G401 (cell line): Measurements from ENCODE around the gene PSAPL1. TPM values are rescaled to one million over a fixed set of nuclear protein-coding genes. Genes with fewer than 3 reads are reported as not detected.

ENCODE experiments used
- DNase-seq: peaks from one replicate; pipeline ENCODE4 v3.0.0-alpha.2; 2015; ENCODE audit warnings: low spot score
- in situ Hi-C: cut with HindIII; loops from 2 replicates; pipeline ENCODE4 v1.10.0; 2016; ENCODE audit warnings: low sequenced_read_pairs, mixed read lengths
- total RNA-seq: library from RNA; depleted of rRNA; stranded (reverse); fragments of >200 nt; shearing (Covaris generic); gene quantifications from 2 replicates; pipeline ENCODE4 v1.2.3, GENCODE V29; 2014

Gene PSAPL1
- total RNA-seq, 1 experiment from 2014 or later: not detected

DNA sequence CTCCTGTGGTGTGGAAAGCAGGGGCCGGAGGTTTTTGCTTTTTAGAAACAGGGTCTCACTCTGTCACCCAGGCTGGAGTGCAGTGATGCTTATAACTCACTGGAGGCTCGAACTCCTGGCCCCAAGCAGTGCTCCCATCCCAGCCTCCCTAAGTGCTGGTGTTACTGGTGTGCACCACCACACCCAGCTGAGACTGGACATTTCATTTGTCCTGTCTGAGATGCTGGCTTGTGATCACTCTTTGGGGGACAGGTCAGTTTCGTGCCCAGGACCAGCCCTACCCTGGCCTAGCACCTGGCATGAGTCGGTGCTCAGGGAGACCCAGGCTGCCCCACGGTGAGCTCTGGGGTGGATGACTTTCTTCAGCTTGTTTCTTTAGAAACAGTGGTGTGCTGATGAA is 11.3 kb downstream of the PSAPL1 start:
- DNase-seq: no peak
- in situ Hi-C loops: no loop called here

DNA sequence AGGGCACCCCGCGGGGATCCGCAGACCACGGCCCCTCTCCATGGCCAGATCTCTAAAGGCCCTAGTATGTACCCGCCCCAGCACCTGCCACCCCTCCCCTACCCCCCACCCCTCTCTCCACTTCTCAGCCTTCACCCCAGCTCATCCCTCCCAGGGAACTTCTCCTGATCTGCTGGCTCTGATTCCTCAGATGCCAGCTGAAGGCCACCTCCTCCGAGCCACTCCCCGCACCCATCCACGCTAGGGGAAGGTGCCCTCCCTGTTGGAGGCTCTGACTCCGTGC is 11.9 kb downstream of the PSAPL1 start:
- DNase-seq: no peak
- in situ Hi-C loops: no loop called here

DNA sequence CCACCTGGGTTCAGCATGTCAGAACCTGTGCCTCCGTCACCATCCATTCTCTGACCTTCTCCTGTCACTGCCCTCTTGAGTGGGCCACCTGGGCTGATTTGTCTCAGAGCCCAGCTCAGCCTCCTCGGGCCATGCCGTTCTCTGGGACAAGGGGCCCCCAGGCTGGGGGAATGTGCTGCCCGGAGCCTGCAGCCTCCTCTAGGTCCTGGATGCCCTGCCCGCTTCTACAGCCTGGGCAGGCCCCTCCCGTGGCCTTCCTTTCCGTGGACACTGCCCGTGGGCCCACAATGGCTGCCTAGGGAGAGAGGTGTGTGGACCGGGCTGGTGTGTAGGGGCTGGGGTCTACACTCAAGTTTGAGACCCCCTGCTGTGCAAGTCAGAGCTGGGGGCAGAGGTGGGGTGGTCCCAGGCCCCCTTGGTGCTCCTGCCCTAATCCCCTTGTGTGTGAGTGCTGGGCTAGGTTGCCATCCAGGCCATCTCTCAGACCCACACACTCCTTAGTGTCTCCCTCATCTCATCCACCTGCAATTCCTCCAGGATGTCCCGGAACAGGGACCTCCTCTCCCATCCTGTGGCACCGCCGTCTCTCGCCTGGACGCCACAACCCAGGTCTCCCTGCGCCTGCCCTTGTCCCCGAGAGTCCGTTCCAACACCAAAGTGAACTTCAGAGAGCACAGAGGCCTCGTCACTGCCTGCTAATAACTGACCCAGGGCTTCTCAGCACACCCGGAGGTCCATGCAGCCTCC is 12.4 kb downstream of the PSAPL1 start:
- in situ Hi-C loops: no loop called here
- DNase-seq: no peak

GRCh38 chr4:7421356-7422150 is 13.2 kb downstream of the PSAPL1 start:
- DNase-seq: no peak

GRCh38 chr4:7420661-7421040 is 14.1 kb downstream of the PSAPL1 start:
- DNase-seq: no peak
- in situ Hi-C loops: no loop called here

More at GRCh38 chr4:7421356-7422150, 13.2 kb downstream of the PSAPL1 start:
- in situ Hi-C loops: no loop called here

GRCh38 chr4:7419961-7420660 is 14.6 kb downstream of the PSAPL1 start:
- in situ Hi-C loops: no loop called here

GRCh38 chr4:7418131-7418943 is 16.4 kb downstream of the PSAPL1 start:
- no peak for DNase-seq
- in situ Hi-C loops: no loop called here

More at GRCh38 chr4:7419961-7420660, 14.6 kb downstream of the PSAPL1 start:
- no peak for DNase-seq

GRCh38 chr4:7417639-7418038 is 17.1 kb downstream of the PSAPL1 start:
- DNase-seq: no peak

DNA sequence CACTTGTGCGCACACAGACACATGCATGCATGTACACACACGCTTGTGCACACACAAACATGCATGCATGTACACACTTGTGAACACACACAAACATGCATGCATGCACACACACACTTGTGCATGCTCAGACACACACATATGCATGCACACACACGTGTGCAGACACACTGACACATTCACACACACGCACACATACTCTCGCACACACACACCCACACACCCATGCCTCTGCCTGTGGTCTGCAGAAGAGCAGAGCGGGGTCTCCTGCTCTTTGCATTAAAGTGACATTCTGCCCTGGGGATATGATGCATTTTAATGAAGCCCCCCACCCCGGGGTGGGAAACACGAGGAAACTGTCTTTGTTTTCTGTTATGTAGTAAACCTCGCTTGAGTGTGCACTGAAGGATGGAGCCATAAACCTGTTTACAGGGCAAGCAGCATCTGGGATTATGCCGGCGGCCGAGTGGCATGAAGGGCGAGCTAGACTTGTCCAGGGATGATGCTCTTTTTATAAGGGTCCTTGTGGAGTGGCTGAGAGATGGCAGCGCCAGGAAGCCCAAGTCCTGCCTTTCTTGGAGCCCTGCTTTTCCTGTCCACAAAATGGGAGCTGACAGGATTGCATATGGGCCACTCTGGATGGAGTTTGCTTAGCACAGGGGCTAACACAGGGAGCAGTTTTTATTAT is 17.8 kb downstream of the PSAPL1 start:
- DNase-seq: no peak

More at GRCh38 chr4:7417639-7418038, 17.1 kb downstream of the PSAPL1 start:
- in situ Hi-C loops: no loop called here

GRCh38 chr4:7415927-7416686 is 18.6 kb downstream of the PSAPL1 start:
- in situ Hi-C loops: no loop called here
- no peak for DNase-seq

More for the DNA sequence above, 17.8 kb downstream of the PSAPL1 start:
- in situ Hi-C loops: no loop called here

GRCh38 chr4:7414736-7415510 is 19.8 kb downstream of the PSAPL1 start:
- no peak for DNase-seq

GRCh38 chr4:7414046-7414445 is 20.7 kb downstream of the PSAPL1 start:
- no peak for DNase-seq
- in situ Hi-C loops: no loop called here

More at GRCh38 chr4:7414736-7415510, 19.8 kb downstream of the PSAPL1 start:
- in situ Hi-C loops: no loop called here

- no peak for DNase-seq
- in situ Hi-C loops: no loop called here
These were observed 22.2 kb downstream of the PSAPL1 start for GRCh38 chr4:7412554-7412912.

DNA sequence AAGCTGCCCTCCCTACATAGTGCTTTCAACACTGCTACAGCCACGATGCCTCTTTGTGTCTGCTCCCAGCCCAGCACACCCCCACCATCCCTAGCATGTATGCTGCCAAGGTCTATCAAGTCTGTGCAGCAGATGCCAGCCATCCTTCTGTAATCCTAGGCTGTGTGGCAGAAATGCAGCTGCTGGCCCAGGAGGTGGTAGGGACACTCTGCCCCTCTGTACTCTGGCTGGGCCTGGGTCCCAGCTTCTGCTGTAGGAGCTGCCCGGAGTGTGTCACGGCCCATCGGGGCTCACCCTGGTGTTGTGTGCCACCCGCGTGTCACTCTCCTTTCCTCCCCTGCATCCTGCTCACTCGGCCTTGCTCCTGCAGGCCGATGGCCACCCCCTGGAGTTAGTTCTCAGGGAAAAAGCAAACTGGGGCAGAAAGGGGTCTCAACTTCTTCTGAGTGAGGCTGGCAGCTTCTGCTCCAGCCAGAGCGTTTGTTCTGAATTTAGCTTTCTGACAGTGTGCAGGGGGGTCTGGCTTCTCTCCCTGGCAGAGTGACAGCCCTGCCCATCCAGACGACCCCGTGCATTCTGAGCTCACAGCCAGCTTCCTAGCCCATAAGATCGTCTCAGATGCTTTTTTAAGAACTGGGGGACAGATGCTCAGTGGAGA is 22.7 kb downstream of the PSAPL1 start:
- no peak for DNase-seq
- in situ Hi-C loops: no loop called here

GRCh38 chr4:7411491-7411890 is 23.2 kb downstream of the PSAPL1 start:
- in situ Hi-C loops: no loop called here
- no peak for DNase-seq

- in situ Hi-C loops: no loop called here
These were observed 24.3 kb downstream of the PSAPL1 start for GRCh38 chr4:7410446-7410845.

GRCh38 chr4:7408166-7408565 is 26.6 kb downstream of the PSAPL1 start:
- in situ Hi-C loops: no loop called here
- no peak for DNase-seq

More at GRCh38 chr4:7410446-7410845, 24.3 kb downstream of the PSAPL1 start:
- no peak for DNase-seq
